ENCODE measurements around the gene AK4. TPM values are rescaled to one million over a fixed set of nuclear protein-coding genes. Genes with fewer than 3 reads are reported as not detected.

The AK4 gene
- total RNA-seq, 4 donors from 2014 or later = 7.8 to 13.9 (median 9.8) TPM

- no peak for TF ChIP-seq POLR2A (IDR thresholded peaks at IDR 0.05)
- no peak for TF ChIP-seq CTCF (IDR thresholded peaks at IDR 0.05)
- no peak overlapping the region for H3K4me3 ChIP-seq (replicated peaks in 1 of 3)
- no peaks in the 10 kb centered on the region for H3K36me3 ChIP-seq
- no peak for DNase-seq
- H3K4me1 ChIP-seq = no peaks in the 10 kb centered on the region
- H3K27me3 ChIP-seq = no peaks in the 10 kb centered on the region
- 80% methylated on average over 5 of the region's 5 CpGs for WGBS, 2 donors
- H3K9me3 ChIP-seq = no peaks in the 10 kb centered on the region
- intact Hi-C loops (cut with DNase I) = no loop called here
- no peak overlapping the region for H3K27ac ChIP-seq
Observed at GRCh38 chr1:65213271-65214023, 65.4 kb downstream of the AK4 start.

GRCh38 chr1:65214340-65215027, 66.5 kb downstream of the AK4 start:
- intact Hi-C loops (cut with DNase I) = no loop called here
- no peak for TF ChIP-seq CTCF (IDR thresholded peaks at IDR 0.05)
- no peak for TF ChIP-seq POLR2A (IDR thresholded peaks at IDR 0.05)
- no peaks in the 10 kb centered on the region for H3K36me3 ChIP-seq
- no peak overlapping the region for H3K4me3 ChIP-seq (replicated peaks in 1 of 3)
- H3K9me3 ChIP-seq = no peaks in the 10 kb centered on the region
- 90 to 91% methylated on average over 9 of the region's 9 CpGs for WGBS, 2 donors
- no peak for DNase-seq
- H3K27ac ChIP-seq = no peak overlapping the region
- H3K4me1 ChIP-seq = no peaks in the 10 kb centered on the region
- no peaks in the 10 kb centered on the region for H3K27me3 ChIP-seq

DNA sequence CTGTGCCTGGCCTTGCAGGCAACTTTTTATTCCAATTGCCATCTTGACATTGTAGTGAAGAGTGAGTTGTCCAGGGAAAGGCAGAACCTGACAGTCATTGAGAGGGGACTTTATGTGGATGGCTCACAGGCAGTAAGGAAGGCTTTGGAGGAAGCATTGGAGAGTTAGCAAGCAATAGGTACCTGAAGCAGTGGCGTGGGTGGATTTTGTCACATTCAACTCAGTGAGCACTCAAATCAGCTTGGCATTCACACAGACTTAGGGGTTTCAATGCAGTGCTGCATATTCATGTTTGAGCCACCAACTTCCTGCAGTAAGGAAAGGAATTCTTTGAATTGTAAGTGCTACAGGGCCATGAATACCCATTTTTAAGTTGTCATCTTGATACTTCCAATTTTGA, 69.0 kb downstream of the AK4 start:
- no peaks in the 10 kb centered on the region for H3K36me3 ChIP-seq
- intact Hi-C loops (cut with DNase I) = no loop called here
- H3K9me3 ChIP-seq = no peaks in the 10 kb centered on the region
- H3K4me3 ChIP-seq (replicated peaks in 1 of 3) = no peak overlapping the region
- no peak for DNase-seq
- no peak for TF ChIP-seq POLR2A (IDR thresholded peaks at IDR 0.05)
- no peak for TF ChIP-seq CTCF (IDR thresholded peaks at IDR 0.05)
- no peaks in the 10 kb centered on the region for H3K4me1 ChIP-seq
- H3K27me3 ChIP-seq = no peaks in the 10 kb centered on the region
- 90 to 100% methylated on average over 1 of the region's 1 CpG for WGBS, 2 donors
- no peak overlapping the region for H3K27ac ChIP-seq

- intact Hi-C loops (cut with DNase I) = no loop called here
- no peaks in the 10 kb centered on the region for H3K27me3 ChIP-seq
- no peak overlapping the region for H3K4me3 ChIP-seq (replicated peaks in 1 of 3)
- DNase-seq = no peak
- no peaks in the 10 kb centered on the region for H3K4me1 ChIP-seq
- H3K9me3 ChIP-seq = no peaks in the 10 kb centered on the region
- whole genome bisulfite sequencing, 2 donors = 85 to 90% methylated on average over 10 of the region's 10 CpGs
- TF ChIP-seq CTCF (IDR thresholded peaks at IDR 0.05) (no peak), POLR2A (IDR thresholded peaks at IDR 0.05) (no peak)
- H3K27ac ChIP-seq = no peak overlapping the region
- H3K36me3 ChIP-seq = no peaks in the 10 kb centered on the region
Observed at GRCh38 chr1:65221638-65222339, 73.8 kb downstream of the AK4 start.
